GM21390 (cell line): ENCODE data around the gene DEAF1.
"Not testable (repeated sequence)": the region's sequence is repeated elsewhere in the genome, so short reads cannot be mapped to it uniquely, and the experiment has no call there.

ENCODE experiments used
- ATAC-seq: cut with Tn5 transposase; IDR thresholded peaks from one replicate; pipeline ENCODE4 v1.9.1; 2021; ENCODE audit not compliant: unreplicated experiment

The DEAF1 gene

GRCh38 chr11:686451-687243, 8.4 kb downstream of the DEAF1 start:
- ATAC-seq, result no peak

GRCh38 chr11:680970-681369, 14.1 kb downstream of the DEAF1 start:
- ATAC-seq, result no peak

GRCh38 chr11:680476-680875, 14.5 kb downstream of the DEAF1 start:
- ATAC-seq, result no peak

GRCh38 chr11:679271-680207, 15.5 kb downstream of the DEAF1 start:
- ATAC-seq, result no peak

GRCh38 chr11:678297-678696, 16.7 kb downstream of the DEAF1 start:
- ATAC-seq, result no peak

- no peak for ATAC-seq
Measured at GRCh38 chr11:674406-674805, 20.6 kb downstream of the DEAF1 start.

GRCh38 chr11:673866-674265, 21.2 kb downstream of the DEAF1 start:
- ATAC-seq, result no peak

- ATAC-seq, result no peak
Measured at GRCh38 chr11:665704-666281, 29.2 kb downstream of the DEAF1 start.

GRCh38 chr11:665062-665703, 29.8 kb downstream of the DEAF1 start:
- ATAC-seq, result no peak

GRCh38 chr11:662689-663274, 32.2 kb downstream of the DEAF1 start:
- no peak for ATAC-seq

- no peak for ATAC-seq
Measured at GRCh38 chr11:660681-661444, 34.2 kb downstream of the DEAF1 start.

- no peak for ATAC-seq
Measured at GRCh38 chr11:660281-660680, 34.7 kb downstream of the DEAF1 start.

- ATAC-seq, result no peak
Measured at GRCh38 chr11:659532-660085, 35.4 kb downstream of the DEAF1 start.

- no peak for ATAC-seq
Measured at GRCh38 chr11:657691-658126, 37.3 kb downstream of the DEAF1 start.

- ATAC-seq, result no peak
Measured at GRCh38 chr11:656866-657265, 38.2 kb downstream of the DEAF1 start.

GRCh38 chr11:656426-656825, 38.6 kb downstream of the DEAF1 start:
- ATAC-seq, result no peak

GRCh38 chr11:655036-655726, 39.8 kb downstream of the DEAF1 start:
- no peak for ATAC-seq

- not testable (repeated sequence) for ATAC-seq
Measured at GRCh38 chr11:654444-654843, 40.6 kb downstream of the DEAF1 start.

- ATAC-seq, result no peak
Measured at GRCh38 chr11:653837-654236, 41.2 kb downstream of the DEAF1 start.
